Endodermal cell (in vitro differentiated cells): Measurements from ENCODE around the gene MYL6. TPM values are rescaled to one million over a fixed set of nuclear protein-coding genes. Genes with fewer than 3 reads are reported as not detected.

Source experiments
- DNase-seq: peaks from one replicate; pipeline ENCODE4 v3.0.0-alpha.2; 2017
- H3K27ac ChIP-seq: 2 replicates; pipeline ENCODE4 v1.5.1; 2013; ENCODE audit warnings: mild to moderate bottlenecking, low read depth, low read length, moderate library complexity
- H3K27me3 ChIP-seq: 2 replicates; pipeline ENCODE4 v1.6.1; 2013; ENCODE audit warnings: mild to moderate bottlenecking, low read length, moderate library complexity; ENCODE audit not compliant: insufficient read depth, control insufficient read depth, poor library complexity, severe bottlenecking
- H3K36me3 ChIP-seq: 2 replicates; pipeline ENCODE4 v1.7.0; 2013; ENCODE audit warnings: mild to moderate bottlenecking, low read length, moderate library complexity; ENCODE audit not compliant: control insufficient read depth, insufficient read depth
- H3K4me1 ChIP-seq: one replicate; pipeline ENCODE4 v1.7.0; 2013; ENCODE audit warnings: low read length; ENCODE audit not compliant: control insufficient read depth, insufficient read depth
- H3K4me3 ChIP-seq: 2 replicates; pipeline ENCODE4 v1.5.1; 2013; ENCODE audit warnings: mild to moderate bottlenecking, low read length, moderate library complexity
- H3K9ac ChIP-seq: 2 replicates; pipeline ENCODE4 v1.6.1; 2013; ENCODE audit warnings: mild to moderate bottlenecking, low read length, moderate library complexity; ENCODE audit not compliant: poor library complexity, severe bottlenecking; ENCODE audit errors: extremely low read depth
- H3K9me3 ChIP-seq: 2 replicates; pipeline ENCODE4 v1.6.1; 2013; ENCODE audit warnings: mild to moderate bottlenecking, low read length, moderate library complexity; ENCODE audit not compliant: control insufficient read depth
- H3K27ac Mint-ChIP-seq: 2 replicates; pipeline ENCODE4 v1.8.0; 2020; ENCODE audit warnings: mixed read lengths
- H3K27me3 Mint-ChIP-seq: 2 replicates; pipeline ENCODE4 v1.8.0; 2021; ENCODE audit warnings: mild to moderate bottlenecking, mixed read lengths; ENCODE audit not compliant: insufficient read depth
- H3K36me3 Mint-ChIP-seq: 2 replicates; pipeline ENCODE4 v1.8.0; 2020; ENCODE audit warnings: low read depth, mixed read lengths
- H3K4me1 Mint-ChIP-seq: 2 replicates; pipeline ENCODE4 v1.8.0; 2020; ENCODE audit warnings: mixed read lengths
- H3K4me3 Mint-ChIP-seq: 2 replicates; pipeline ENCODE4 v1.8.0; 2020; ENCODE audit warnings: mild to moderate bottlenecking, moderate library complexity, mixed read lengths
- H3K9me3 Mint-ChIP-seq: 2 replicates; pipeline ENCODE4 v1.8.0; 2020; ENCODE audit warnings: mild to moderate bottlenecking, mixed read lengths
- WGBS, 2 experiments: methylation state at CpG; one replicate each; pipeline versions ENCODE4 v1.1.5 to v1.1.7; 2013; ENCODE audit warnings: missing lambda C conversion rate in 2 of 2, mixed read lengths in 1 of 2; ENCODE audit not compliant: insufficient coverage in 1 of 2, insufficient read length in 1 of 2; 5-methylcytosine and 5-hydroxymethylcytosine counted together
- total RNA-seq, 2 donors: library from RNA; stranded (reverse); fragmentation: NEBNext Ultra II Directional in 1 of 2; extraction: Animal tissue kit (Norgen Biotek cat#: 25700) in 1 of 2; gene quantifications; 2 replicates in 1 of 2; 3 replicates in 1 of 2; pipeline ENCODE4 v1.2.1, GENCODE V29; 2021
- TF ChIP-seq, protein P1 (sequence below): fragments of 200-600 bp; sonication (generic); conservative IDR thresholded peaks from 2 replicates; pipeline ENCODE4 v1.5.0; 2021; ENCODE audit warnings: antibody characterized with exemption, mild to moderate bottlenecking

Gene MYL6
- total RNA-seq, 2 donors from 2014 or later: 1,640 to 1,647 TPM

DNA sequence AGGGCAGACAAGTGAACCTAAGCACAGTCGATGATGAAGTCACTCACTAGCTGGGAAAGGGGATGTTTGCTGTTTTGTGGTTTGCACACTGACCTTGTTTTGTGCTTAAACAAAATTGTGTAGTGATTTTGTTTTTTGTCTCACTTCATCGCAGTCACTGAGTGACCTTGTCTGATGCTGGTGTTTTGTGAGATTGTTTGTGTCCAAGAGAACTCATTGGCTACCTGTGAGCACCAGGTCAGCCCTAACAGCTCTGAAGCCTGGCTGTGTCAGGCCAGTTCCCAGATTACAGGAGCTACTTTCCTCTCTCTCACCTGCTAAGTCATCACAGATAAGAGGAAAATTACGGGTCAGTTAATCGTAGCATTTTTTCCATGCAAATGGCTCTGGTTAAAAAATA lies 34.0 kb upstream of the MYL6 start:
- H3K4me3 Mint-ChIP-seq: no peak overlapping the region
- Histone ChIP-seq H3K9ac (no peak overlapping the region), H3K4me3 (no peak overlapping the region), H3K4me1 (peaks cover 6% of the 10 kb centered on the region), H3K9me3 (no peaks in the 10 kb centered on the region), H3K27ac (no peak overlapping the region), H3K36me3 (peaks cover 13% of the 10 kb centered on the region), H3K27me3 (no peaks in the 10 kb centered on the region)
- 91 to 95% methylated on average over 4 of the region's 4 CpGs for WGBS, 2 experiments
- H3K27me3 Mint-ChIP-seq: no peaks in the 10 kb centered on the region
- H3K4me1 Mint-ChIP-seq: peaks cover 28% of the 10 kb centered on the region
- H3K36me3 Mint-ChIP-seq: peaks cover 15% of the 10 kb centered on the region
- TF ChIP-seq, protein P1, sequence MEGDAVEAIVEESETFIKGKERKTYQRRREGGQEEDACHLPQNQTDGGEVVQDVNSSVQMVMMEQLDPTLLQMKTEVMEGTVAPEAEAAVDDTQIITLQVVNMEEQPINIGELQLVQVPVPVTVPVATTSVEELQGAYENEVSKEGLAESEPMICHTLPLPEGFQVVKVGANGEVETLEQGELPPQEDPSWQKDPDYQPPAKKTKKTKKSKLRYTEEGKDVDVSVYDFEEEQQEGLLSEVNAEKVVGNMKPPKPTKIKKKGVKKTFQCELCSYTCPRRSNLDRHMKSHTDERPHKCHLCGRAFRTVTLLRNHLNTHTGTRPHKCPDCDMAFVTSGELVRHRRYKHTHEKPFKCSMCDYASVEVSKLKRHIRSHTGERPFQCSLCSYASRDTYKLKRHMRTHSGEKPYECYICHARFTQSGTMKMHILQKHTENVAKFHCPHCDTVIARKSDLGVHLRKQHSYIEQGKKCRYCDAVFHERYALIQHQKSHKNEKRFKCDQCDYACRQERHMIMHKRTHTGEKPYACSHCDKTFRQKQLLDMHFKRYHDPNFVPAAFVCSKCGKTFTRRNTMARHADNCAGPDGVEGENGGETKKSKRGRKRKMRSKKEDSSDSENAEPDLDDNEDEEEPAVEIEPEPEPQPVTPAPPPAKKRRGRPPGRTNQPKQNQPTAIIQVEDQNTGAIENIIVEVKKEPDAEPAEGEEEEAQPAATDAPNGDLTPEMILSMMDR: no peak
- no peaks in the 10 kb centered on the region for H3K9me3 Mint-ChIP-seq
- no peak for DNase-seq
- peak overlapping the region; percentile 87 for H3K27ac Mint-ChIP-seq

DNA sequence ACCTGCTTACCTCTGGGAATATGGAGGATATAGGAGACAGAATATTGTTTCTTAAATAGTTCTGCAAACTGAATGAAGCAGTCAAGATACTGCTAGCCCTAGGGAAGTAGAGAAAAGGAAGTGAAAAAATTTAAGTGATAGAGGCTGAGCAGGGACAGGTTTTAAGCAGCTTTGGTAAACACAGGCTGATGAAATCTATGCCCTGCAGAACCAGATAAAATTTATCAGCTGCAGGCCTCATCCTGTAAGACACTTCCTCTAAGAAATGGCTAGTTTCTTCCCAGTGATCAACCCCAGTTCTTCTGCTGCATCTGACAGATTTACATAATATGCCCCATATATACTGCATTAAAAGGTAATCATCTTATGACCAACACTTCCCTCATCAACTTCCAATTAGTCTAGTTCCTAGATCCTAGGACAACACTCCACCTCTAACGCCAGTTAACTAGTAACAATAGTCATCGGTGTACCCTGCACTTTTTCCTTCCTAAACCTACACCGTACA lies 31.4 kb upstream of the MYL6 start:
- Histone ChIP-seq H3K9me3 (peaks cover 9% of the 10 kb centered on the region), H3K4me1 (peaks cover 5% of the 10 kb centered on the region), H3K9ac (peak overlapping the region; percentile 60), H3K27ac (peak overlapping the region; percentile 16), H3K4me3 (peak overlapping the region; percentile 94), H3K36me3 (peaks cover 20% of the 10 kb centered on the region), H3K27me3 (no peaks in the 10 kb centered on the region)
- H3K4me3 Mint-ChIP-seq: peak overlapping the region; percentile 89
- DNase-seq: no peak
- H3K27ac Mint-ChIP-seq: peak overlapping the region; percentile 98
- H3K36me3 Mint-ChIP-seq: peaks cover 20% of the 10 kb centered on the region
- WGBS, 2 experiments: 83 to 86% methylated on average over 1 to 3 of the region's 3 CpGs
- no peaks in the 10 kb centered on the region for H3K27me3 Mint-ChIP-seq
- H3K9me3 Mint-ChIP-seq: no peaks in the 10 kb centered on the region
- TF ChIP-seq, protein P1: no peak
- H3K4me1 Mint-ChIP-seq: peaks cover 32% of the 10 kb centered on the region

DNA sequence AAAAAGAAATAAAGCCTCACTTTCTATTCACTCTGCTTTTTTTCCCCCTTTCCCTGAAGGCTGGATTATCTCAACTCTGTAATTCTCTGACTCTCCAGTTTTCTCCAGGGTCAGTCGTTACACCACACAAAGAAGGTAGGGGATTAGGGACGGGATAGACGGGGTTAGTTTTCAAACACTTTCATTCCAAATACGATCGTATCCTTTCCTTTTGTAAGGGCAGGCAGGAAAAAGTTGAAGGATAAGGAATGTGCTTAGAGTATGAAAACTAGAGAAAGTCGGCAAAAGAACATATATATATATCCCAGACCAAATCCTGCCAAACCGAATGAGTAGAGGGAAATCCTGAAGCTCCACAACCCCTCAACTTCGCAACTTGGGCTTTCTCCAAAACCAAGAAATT lies 30.7 kb upstream of the MYL6 start:
- Histone ChIP-seq H3K27ac (peak overlapping the region; percentile 16), H3K27me3 (no peaks in the 10 kb centered on the region), H3K36me3 (peaks cover 24% of the 10 kb centered on the region), H3K4me3 (peak overlapping the region; percentile 94), H3K9me3 (peaks cover 9% of the 10 kb centered on the region), H3K9ac (peak overlapping the region; percentile 60), H3K4me1 (peaks cover 5% of the 10 kb centered on the region)
- H3K27me3 Mint-ChIP-seq: no peaks in the 10 kb centered on the region
- H3K4me1 Mint-ChIP-seq: peaks cover 32% of the 10 kb centered on the region
- WGBS, 2 experiments: 1% methylated on average over 4 of the region's 8 CpGs; no CpG with 5 or more reads in 1 of the 2 experiments
- TF ChIP-seq, protein P1: no peak
- H3K4me3 Mint-ChIP-seq: peak overlapping the region; percentile 89
- peak overlapping the region; percentile 98 for H3K27ac Mint-ChIP-seq
- DNase-seq: no peak
- no peaks in the 10 kb centered on the region for H3K9me3 Mint-ChIP-seq
- H3K36me3 Mint-ChIP-seq: peaks cover 27% of the 10 kb centered on the region
